GM12891 (cell line): Measurements from ENCODE around the gene SATB2.

Experiments used
- PAX5 ChIP-seq: IDR thresholded peaks from 2 replicates; pipeline ENCODE4 v1.6.1; 2011; ENCODE audit warnings: low read length, moderate library complexity, mild to moderate bottlenecking; ENCODE audit not compliant: insufficient read depth, severe bottlenecking
- POLR2A ChIP-seq: IDR thresholded peaks from 2 replicates; pipeline ENCODE4 v1.6.1; 2011; ENCODE audit warnings: low read depth, low read length, control low read depth
- POLR2AphosphoS5 ChIP-seq: IDR thresholded peaks from 2 replicates; pipeline ENCODE4 v1.6.1; 2011; ENCODE audit warnings: low read depth, low read length, control low read depth
- POU2F2 ChIP-seq: IDR thresholded peaks from 2 replicates; pipeline ENCODE4 v1.6.1; 2011; ENCODE audit warnings: low read depth, mild to moderate bottlenecking, control low read depth, low read length, moderate library complexity
- SPI1 ChIP-seq: IDR thresholded peaks from 2 replicates; pipeline ENCODE4 v1.6.1; 2011; ENCODE audit warnings: low read depth, low read length, control low read depth
- TAF1 ChIP-seq: IDR thresholded peaks from 2 replicates; pipeline ENCODE4 v1.6.1; 2011; ENCODE audit warnings: low read depth, low read length, control low read depth

- no peak for TF ChIP-seq POLR2A
- no peak for TF ChIP-seq POLR2AphosphoS5
- no peak for TF ChIP-seq TAF1
- no peak for TF ChIP-seq PAX5
- no peak for TF ChIP-seq SPI1
- no peak for TF ChIP-seq POU2F2
These were observed 4.1 kb upstream of the SATB2 start for GRCh38 chr2:199461711-199462346.
